ENCODE data around the gene RYR2.

Gene RYR2

DNA sequence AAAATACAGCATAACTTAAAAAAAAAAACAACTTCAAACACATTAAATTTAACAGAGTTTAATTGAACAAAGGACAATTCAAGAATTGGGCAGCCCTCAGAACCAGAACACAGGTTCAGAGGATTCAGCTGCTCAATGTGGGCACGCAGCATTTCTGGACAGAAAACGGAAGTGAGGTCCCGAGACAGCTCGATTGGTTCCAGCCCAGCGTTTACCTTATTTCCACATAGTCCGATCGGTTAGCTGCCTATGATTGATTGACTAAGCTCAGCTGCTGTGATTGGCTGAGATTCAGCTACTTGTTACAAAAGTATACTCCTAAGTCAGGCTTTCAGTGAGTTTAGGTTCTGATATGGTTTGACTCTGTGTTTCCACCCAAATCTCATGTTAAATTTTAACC lies 815.5 kb downstream of the RYR2 start:
- H3K4me3 ChIP-seq, result no peak overlapping the region
- H3K4me1 ChIP-seq, result no peaks in the 10 kb centered on the region
- H3K9me3 ChIP-seq (replicated peaks in 1 of 11), result peaks cover 0 to 7% (median 0%) of the 10 kb centered on the region in 11 experiments; a peak in 5 of 22 replicates
- no peak overlapping the region for H3K27ac ChIP-seq
- TF ChIP-seq Cebpa-rat (IDR thresholded peaks at IDR 0.05), result no peak
- H3K36me3 ChIP-seq, result no peaks in the 10 kb centered on the region
- no peak overlapping the region for H3K4me2 ChIP-seq
- no peaks in the 10 kb centered on the region for H3K27me3 ChIP-seq
- H4K20me1 ChIP-seq, result no peaks in the 10 kb centered on the region
- H3K9ac ChIP-seq, result no peak overlapping the region

GRCh38 chr1:237858992-237859391 lies 817.0 kb downstream of the RYR2 start:
- Histone ChIP-seq H3K27me3 (no peaks in the 10 kb centered on the region), H3K9ac (no peak overlapping the region), H3K4me3 (no peak overlapping the region), H4K20me1 (no peaks in the 10 kb centered on the region), H3K4me2 (no peak overlapping the region), H3K36me3 (no peaks in the 10 kb centered on the region), H3K9me3 (replicated peaks in 1 of 11) (peaks cover 0 to 7% (median 0%) of the 10 kb centered on the region in 11 experiments; a peak in 5 of 22 replicates), H3K4me1 (no peaks in the 10 kb centered on the region), H3K27ac (no peak overlapping the region)
- no peak for TF ChIP-seq Cebpa-rat (IDR thresholded peaks at IDR 0.05)

DNA sequence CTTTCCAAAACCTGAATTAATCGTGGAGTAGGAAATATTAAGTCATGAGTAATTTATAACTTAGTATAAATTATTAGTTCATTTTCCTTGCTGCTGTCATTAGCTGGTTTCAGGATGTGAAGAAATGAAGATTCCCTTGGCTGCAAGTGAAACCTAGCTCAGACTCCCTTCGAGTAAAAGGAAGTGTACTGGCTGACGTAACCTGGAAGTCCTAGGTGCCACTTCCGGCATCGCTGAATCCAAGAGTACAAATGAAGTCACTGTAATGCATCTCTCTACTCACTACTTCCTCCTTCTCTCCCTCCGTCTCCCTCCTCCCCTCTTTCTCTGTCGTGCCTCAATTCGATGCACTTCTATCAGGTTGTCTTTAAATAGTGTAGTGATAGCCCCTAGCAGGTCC lies 820.0 kb downstream of the RYR2 start:
- Histone ChIP-seq H3K36me3 (no peaks in the 10 kb centered on the region), H3K27ac (no peak overlapping the region), H3K4me1 (peaks cover 5 to 13% (median 10%) of the 10 kb centered on the region in 10 experiments; a peak in 17 of 20 replicates), H3K27me3 (no peaks in the 10 kb centered on the region), H3K4me2 (no peak overlapping the region), H3K4me3 (no peak overlapping the region), H3K9me3 (replicated peaks in 1 of 11) (no peaks in the 10 kb centered on the region), H3K9ac (no peak overlapping the region), H4K20me1 (no peaks in the 10 kb centered on the region)
- no peak for TF ChIP-seq Cebpa-rat (IDR thresholded peaks at IDR 0.05)

DNA sequence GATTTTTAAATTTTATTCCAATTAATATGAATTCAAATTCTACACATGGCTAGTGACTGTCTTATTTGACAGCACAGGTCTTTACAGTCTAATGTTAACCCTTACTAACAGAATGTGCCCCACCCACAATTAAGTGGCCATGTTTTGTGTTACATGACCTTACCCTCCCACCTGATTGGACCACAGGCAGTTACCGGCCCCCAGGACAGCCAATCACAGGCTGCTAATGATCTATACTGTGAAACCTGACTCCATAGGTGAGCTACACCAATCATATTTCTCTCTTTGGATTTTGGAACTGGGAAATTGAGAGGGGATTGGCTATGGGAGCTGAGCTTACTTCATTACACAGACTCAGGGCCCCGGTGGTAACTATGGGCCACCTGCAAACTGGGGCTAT lies 821.2 kb downstream of the RYR2 start:
- Histone ChIP-seq H3K9me3 (replicated peaks in 1 of 11) (no peaks in the 10 kb centered on the region), H4K20me1 (no peaks in the 10 kb centered on the region), H3K9ac (no peak overlapping the region), H3K4me2 (no peak overlapping the region), H3K4me1 (peaks cover 5 to 13% (median 10%) of the 10 kb centered on the region in 10 experiments; a peak in 17 of 20 replicates), H3K36me3 (no peaks in the 10 kb centered on the region), H3K27ac (no peak overlapping the region), H3K27me3 (no peaks in the 10 kb centered on the region), H3K4me3 (no peak overlapping the region)
- no peak for TF ChIP-seq Cebpa-rat (IDR thresholded peaks at IDR 0.05)

DNA sequence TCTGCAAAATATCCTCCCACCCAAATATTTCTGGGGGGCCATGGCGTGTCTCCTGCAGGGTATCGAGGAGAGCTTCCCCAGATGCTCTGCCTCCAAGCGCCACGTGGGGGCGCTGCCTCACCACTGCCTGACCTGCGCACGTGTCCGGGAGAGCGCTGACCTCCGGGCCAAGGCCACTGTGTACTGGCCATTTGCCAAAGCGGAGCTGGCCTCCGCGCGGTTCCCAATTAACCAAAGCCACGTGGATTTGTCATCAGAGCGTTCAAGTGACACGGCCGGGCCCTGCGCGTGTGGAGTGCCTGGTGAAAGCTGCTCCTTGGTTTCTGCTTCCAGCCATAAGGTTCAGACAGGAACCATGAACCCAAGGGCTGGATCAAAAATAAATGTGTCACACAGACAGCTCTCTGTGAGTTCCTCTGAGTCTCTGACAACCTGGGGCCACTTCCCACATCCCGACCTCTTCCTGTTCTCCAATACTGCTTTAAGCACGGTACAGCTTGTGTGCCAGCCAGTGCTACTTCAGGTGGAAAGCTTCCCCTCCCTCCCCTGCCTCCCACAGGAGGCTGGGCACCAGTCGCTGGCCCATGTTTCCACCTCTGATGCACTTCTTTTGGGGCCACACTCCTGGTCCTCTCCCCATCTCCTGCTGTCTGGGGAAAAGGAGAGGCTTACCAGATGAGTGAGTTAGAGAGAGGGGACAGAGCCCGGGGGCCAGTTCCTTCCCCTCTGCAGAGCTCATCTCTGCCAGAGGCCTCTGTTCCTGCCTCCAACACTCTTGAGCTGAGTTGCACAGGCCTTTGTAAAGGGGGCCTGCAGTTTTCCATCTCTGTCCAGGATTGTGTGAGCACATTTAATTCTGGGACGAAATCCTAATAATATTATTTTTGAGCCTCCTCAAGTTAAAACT lies 822.6 kb downstream of the RYR2 start:
- Histone ChIP-seq H3K27ac (no peak overlapping the region), H3K9me3 (replicated peaks in 1 of 11) (no peaks in the 10 kb centered on the region), H3K27me3 (no peaks in the 10 kb centered on the region), H3K36me3 (no peaks in the 10 kb centered on the region), H3K4me1 (peaks cover 5 to 13% (median 10%) of the 10 kb centered on the region in 10 experiments; a peak in 17 of 20 replicates), H4K20me1 (no peaks in the 10 kb centered on the region), H3K4me2 (peak overlapping the region; percentile 3 to 55 (median 39); a peak in 18 of 22 replicates), H3K9ac (no peak overlapping the region), H3K4me3 (no peak overlapping the region)
- TF ChIP-seq Cebpa-rat (IDR thresholded peaks at IDR 0.05), result no peak

DNA sequence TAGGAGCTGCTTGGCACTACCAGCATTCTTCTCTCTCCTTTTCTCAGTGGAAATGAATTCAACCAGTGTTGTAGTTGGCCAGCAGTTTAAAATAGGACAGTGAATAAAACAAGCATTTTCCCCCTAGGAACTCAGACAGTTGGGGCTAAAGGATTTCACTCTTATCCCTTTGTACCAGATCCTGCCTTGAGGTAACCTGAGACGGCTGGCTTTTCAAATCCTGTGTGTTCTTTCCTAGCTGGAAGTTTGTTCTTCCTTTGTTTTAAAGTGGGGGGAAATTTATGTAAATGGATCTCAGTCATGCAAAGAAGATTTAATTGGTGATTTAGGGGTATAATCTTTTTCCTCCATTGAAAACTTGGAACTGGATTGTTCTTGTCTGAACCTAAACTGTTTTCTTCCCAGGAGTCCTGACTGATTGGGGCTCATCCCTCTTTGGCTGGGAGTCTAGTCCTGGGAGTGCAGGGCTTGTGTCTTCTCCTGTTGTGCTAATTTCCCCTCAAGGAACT lies 825.5 kb downstream of the RYR2 start:
- no peaks in the 10 kb centered on the region for H3K27me3 ChIP-seq
- no peaks in the 10 kb centered on the region for H3K36me3 ChIP-seq
- no peaks in the 10 kb centered on the region for H3K9me3 ChIP-seq (replicated peaks in 1 of 11)
- H3K27ac ChIP-seq, result no peak overlapping the region
- peaks cover 5 to 13% (median 10%) of the 10 kb centered on the region in 10 experiments; a peak in 17 of 20 replicates for H3K4me1 ChIP-seq
- no peaks in the 10 kb centered on the region for H4K20me1 ChIP-seq
- H3K4me2 ChIP-seq, result no peak overlapping the region
- no peak overlapping the region for H3K4me3 ChIP-seq
- no peak for TF ChIP-seq Cebpa-rat (IDR thresholded peaks at IDR 0.05)
- H3K9ac ChIP-seq, result no peak overlapping the region

DNA sequence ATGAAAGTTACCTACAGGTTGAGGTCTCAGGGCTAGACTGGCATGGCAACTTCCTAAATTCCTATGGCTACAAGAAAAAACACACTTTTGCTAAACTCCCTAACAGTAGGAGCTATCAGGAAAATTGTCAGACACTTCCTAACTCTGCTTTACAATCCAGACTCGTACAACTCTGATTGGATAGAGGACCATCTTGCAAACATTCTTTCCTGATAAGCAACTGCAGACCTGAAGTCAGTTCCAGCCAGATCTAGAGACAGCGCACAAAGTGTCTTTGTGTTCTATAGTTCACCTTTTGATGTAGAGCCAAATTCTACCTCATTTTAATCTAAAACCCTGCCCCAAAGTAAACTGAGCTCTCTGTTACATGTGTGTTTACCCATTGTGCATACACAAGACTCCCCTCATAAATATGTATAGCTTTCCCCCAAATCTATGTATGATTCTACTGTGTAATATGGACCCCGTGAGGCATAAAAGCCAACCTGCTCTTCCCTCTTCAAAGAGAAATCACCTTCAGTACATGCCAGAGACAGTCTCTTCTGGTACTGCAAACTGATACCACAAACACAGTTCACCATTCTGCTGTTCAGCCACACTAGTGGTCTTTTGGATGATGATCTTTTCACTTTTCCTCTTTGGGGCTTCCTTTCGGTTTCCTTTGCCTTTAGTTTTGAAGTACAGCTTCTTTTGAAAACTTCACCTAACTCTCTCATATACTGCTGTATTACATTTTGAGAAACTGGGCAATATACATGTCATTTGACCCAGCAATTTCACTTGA lies 827.0 kb downstream of the RYR2 start:
- Histone ChIP-seq H3K27ac (no peak overlapping the region), H3K36me3 (no peaks in the 10 kb centered on the region), H3K4me3 (no peak overlapping the region), H3K27me3 (no peaks in the 10 kb centered on the region), H3K9ac (no peak overlapping the region), H3K4me2 (no peak overlapping the region), H3K9me3 (replicated peaks in 1 of 11) (no peaks in the 10 kb centered on the region), H3K4me1 (peaks cover 6 to 13% (median 11%) of the 10 kb centered on the region in 10 experiments; a peak in 18 of 20 replicates), H4K20me1 (no peaks in the 10 kb centered on the region)
- TF ChIP-seq Cebpa-rat (IDR thresholded peaks at IDR 0.05), result no peak

DNA sequence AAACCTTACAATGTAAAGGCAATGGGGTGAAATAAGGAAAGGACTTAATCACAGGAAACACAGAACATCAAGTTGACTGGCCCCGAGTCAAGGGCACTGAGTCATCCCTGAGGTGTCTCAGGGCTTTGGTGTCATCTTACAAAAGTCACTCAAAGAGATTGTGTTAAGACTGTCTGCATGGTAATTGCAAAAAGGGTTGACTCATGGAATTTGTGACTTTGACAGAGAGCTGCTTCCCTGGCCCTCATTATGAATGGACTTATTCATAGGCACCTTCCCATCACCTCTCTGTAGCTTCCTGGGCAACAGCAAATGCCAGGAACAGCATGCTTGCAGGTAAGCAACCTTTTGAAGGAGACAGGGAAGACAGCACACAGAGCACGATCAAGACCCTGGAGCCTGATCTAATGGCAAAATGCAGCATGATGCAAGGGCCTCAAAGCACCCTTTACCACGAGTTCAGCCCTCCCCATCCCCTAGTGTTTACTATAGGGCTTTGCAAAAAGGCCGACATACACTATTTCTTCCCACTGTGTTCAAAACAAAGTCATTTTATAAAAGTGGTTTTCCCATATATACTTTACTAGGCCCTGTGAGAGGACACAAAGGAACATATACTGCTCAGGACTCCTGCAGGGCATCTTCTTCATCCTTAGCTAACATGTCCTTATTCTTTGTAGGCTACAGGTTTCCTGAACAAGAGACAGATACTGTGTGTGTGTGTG lies 831.7 kb downstream of the RYR2 start:
- Histone ChIP-seq H3K27me3 (no peaks in the 10 kb centered on the region), H3K4me2 (0 out of 22 replicates have a peak overlapping the region, but pooled peaks of 1 of the 11 experiments have one; percentile 6), H4K20me1 (no peaks in the 10 kb centered on the region), H3K36me3 (no peaks in the 10 kb centered on the region), H3K27ac (no peak overlapping the region), H3K9ac (no peak overlapping the region), H3K4me1 (peaks cover 0 to 8% (median 0%) of the 10 kb centered on the region in 10 experiments; a peak in 1 of 20 replicates), H3K4me3 (no peak overlapping the region), H3K9me3 (replicated peaks in 1 of 11) (no peaks in the 10 kb centered on the region)
- TF ChIP-seq Cebpa-rat (IDR thresholded peaks at IDR 0.05), result no peak

All from BLaER1 treated with 17β-estradiol and CSF1 and Interleukin-3, amounts not matched to agents 10 nM and 100 nM (cell line).